NB4 (cell line): ENCODE measurements around the gene FSCN2.

Experiments
- POLR2A ChIP-seq: IDR thresholded peaks from 2 replicates; pipeline ENCODE4 v1.6.1; 2011; ENCODE audit warnings: mild to moderate bottlenecking; ENCODE audit not compliant: insufficient read length; ENCODE audit errors: extremely low read depth
- TF ChIP-seq, protein P1 (sequence below): IDR thresholded peaks from one replicate; pipeline ENCODE4 v1.5.1; 2012; ENCODE audit warnings: low read depth, low read length

DNA sequence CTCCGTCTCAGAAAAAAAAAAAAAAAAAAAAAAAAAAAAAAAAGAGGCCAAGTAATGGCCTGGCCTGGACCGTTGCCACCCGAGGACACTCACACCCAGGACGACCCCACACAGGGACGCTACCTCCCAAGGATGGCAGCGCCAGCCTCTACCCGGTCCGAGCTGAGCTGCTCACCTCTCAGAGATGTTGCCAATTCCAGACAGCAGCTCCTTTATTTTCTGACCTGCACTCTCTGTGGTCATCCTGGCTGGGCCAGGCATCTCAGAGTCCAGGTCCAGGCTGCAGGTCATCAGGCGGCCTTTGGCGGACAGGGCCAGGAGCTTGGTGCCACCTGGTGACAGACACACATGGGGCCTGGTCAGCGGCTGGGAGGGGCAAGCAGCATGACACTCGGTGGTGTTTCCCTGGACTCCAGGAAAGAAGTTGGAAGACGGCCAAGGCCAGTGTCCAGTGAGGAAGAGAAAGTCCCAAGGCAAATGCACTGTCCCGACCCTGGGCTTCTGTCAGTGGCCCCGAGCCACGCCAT, 20.9 kb downstream of the FSCN2 start:
- TF ChIP-seq, protein P1, sequence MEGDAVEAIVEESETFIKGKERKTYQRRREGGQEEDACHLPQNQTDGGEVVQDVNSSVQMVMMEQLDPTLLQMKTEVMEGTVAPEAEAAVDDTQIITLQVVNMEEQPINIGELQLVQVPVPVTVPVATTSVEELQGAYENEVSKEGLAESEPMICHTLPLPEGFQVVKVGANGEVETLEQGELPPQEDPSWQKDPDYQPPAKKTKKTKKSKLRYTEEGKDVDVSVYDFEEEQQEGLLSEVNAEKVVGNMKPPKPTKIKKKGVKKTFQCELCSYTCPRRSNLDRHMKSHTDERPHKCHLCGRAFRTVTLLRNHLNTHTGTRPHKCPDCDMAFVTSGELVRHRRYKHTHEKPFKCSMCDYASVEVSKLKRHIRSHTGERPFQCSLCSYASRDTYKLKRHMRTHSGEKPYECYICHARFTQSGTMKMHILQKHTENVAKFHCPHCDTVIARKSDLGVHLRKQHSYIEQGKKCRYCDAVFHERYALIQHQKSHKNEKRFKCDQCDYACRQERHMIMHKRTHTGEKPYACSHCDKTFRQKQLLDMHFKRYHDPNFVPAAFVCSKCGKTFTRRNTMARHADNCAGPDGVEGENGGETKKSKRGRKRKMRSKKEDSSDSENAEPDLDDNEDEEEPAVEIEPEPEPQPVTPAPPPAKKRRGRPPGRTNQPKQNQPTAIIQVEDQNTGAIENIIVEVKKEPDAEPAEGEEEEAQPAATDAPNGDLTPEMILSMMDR, result no peak
- no peak for TF ChIP-seq POLR2A
